HG03064 (cell line): ENCODE data around the gene NHS.
A peak's percentile ranks its signal among the peaks of the same experiment; 100 is the strongest.

Experiments
- ATAC-seq: cut with Tn5 transposase; IDR thresholded peaks from one replicate; pipeline ENCODE4 v1.9.1; 2021; ENCODE audit warnings: low read depth; ENCODE audit not compliant: unreplicated experiment

NHS gene

DNA sequence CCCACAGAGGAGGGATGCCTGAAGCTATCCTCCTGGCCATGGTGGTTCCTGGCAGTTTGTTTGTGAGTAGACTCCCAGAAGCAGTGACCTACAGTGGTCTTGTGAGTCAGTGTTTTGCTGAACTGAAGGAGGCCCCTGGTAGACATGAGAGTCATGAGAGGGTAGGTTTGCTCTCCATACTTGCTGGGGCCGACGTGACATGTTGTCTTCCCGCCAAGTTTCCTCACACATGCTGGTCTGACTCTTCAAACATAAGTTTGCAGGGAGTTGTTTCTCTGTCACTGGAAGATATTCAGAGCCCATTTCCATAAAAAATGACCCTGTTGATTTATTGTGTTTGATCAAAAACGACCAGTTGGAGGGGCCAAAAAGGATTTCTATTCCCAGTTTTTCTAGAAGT lies 231.2 kb downstream of the NHS start:
- ATAC-seq = no peak

DNA sequence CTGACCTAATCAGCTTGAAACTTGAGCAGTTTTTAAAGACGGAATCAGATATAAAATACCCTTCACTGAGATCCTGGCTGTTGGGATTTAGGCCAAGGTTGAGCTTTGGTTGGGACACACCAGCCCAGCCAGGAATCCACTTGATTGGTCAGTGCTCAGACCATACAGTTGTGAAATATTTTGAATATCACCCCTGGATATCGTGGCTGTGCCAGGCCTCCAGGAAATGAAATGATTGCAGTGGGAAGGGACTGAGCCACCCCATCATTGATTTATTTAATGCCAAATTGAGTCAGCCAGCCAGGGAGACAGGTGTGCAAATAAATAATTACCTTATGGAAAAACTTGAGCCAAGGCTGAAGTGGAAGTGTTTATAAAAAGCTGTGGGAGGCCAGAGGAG lies 233.9 kb downstream of the NHS start:
- ATAC-seq = no peak

DNA sequence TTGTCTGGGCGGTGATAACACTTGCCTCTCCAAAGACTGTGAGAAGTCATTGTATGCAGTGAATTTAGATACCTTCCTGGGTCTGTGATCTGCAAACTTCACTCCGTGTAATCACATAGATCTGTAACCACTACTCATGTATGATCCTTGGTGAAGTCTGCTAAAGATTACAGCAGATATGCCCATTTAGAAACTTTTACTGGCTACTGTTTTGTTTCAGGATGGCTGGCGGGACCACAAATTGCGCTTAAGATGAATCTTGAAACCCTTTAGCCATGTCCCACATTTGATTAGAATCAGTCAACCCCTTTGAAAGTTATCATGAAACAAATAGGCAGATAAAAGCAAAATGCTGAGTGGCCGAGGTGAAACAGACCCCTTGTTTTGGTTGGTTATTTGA lies 235.8 kb downstream of the NHS start:
- no peak for ATAC-seq

DNA sequence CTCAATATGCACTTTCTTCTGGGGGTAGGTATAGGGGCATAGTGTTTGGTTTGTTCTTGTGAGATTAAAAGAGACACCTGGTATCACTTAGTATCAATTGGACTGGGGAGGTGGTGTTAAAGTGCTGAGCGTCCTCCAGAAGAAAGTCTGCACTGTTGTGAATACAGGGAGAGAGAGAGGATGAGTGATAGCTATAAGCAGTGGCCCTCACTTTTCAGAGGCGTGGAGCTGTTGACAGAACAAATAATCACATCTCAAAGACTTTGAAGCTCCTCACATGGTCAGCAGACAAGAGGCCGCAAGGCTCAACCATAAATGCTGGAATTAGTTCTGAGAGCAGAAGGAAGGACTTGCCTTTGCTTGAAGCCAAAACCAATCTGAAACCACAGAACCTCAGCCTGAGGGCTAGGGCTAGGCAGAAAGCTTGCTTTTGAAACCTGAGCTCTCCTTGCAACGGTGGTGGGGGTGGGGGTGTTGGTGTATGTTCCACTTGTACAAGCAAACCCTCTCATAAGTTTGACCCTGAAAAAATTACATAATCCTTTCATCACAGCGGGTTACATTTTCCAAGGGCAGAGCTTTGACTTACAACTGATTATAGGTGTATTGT lies 239.1 kb downstream of the NHS start:
- ATAC-seq = no peak

DNA sequence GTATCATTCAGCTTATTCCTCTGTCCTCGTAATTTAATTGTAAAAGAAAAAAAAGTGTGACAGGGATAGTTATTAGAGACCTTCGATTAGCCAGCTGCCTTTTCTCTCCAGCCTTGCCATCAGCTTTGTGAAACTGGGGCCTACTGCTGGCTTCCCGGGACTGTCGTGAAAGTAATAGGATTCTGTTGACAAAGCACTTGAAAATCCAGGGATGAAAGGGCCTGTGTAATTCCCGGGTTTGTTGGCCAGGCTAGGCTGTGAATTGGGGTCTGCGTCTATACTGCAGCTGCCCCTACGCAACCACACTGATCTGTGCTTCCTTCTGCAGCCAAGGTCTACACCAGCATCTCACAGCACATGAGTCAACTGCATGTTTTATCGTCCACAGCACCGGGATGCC lies 241.9 kb downstream of the NHS start:
- no peak for ATAC-seq

DNA sequence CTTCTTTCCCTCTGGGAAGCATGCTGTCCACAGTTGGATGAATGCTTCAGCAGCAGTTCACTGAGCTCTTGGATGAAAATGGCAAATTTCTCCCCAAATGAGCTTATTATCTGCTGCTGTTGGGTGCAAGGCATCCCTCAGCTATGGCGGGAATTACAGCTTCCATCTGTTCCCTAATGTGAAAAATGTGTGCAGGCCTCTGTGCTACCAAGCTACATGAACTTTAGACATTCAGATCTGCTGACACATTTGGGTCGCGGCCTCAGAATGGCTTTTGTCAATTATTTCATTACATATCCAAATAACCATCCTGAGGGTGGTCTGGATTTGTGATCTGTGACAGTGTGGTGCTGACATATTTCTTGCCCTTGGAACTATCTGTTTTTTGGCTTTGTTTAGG lies 242.8 kb downstream of the NHS start:
- no peak for ATAC-seq

DNA sequence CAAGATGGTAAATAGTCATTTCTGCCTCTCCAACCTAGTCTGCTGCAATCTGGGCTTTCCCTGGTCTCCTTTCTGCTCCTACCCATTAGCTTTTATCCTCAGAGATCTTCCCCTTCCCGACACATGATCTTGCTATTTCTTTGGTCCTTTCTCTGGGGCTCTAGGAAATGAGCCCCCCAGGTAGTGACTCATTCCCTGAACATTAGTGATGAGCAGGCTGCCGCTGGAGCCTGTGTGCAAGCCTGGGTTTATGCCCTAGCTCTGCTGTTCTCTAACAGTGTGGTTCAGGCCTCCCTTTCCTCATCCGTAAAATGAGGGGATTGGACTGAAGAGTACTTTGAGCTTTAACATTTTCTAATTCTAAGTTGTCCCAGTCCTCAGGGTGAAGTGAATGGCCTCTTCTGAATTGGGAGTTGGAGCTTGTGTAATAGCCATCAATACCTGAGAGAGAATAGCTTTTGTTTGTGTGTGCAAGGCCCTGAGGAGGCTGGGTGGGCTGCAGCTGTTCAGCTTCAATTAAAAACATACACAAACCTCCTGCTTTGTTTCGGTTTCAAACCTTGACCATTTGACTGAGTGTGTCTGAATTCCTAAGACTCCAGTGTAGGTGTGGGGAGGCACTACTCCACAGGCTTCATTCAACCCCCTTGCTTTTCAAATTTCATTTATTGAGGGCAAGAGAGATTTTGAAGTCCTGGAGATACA lies 246.7 kb downstream of the NHS start:
- no peak for ATAC-seq

DNA sequence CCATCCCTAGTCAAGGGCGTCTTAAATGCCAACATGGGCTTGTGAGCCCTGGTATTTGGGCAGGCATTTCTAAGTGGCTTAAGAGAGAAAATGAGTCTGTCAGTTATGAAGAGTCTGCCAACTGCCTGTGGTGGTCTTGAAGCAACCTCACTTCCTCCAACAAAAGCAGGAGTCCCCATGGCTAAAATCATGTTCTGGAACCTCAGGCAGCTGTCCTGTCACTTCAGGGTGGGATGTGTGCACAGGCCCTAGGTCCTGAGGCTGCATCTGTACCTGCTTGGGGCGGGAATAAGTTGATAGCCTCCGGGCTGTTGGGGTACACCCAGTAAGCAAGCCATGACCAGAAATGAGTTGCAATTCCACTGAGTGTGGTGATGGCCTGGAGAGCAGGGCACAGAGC lies 247.3 kb downstream of the NHS start:
- no peak for ATAC-seq

DNA sequence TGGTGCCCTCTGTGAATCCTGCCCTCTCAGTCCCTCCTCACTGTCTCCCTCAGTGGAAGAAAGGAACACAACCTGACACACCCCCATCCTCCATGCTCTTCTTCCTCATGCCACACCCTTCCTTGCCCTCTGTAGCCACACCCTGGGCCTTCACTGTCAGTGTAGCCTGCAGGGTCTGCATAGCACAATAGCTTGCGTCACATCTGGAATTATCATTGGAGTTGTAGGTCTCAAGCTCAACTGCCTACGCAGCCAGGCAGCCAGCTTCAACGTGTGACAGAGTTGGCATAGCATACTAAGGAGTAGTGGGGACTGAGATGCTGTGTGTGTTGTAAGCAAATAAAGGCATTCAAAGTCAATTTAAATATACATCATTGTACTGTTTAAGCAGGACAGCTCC lies 248.8 kb downstream of the NHS start:
- no peak for ATAC-seq

DNA sequence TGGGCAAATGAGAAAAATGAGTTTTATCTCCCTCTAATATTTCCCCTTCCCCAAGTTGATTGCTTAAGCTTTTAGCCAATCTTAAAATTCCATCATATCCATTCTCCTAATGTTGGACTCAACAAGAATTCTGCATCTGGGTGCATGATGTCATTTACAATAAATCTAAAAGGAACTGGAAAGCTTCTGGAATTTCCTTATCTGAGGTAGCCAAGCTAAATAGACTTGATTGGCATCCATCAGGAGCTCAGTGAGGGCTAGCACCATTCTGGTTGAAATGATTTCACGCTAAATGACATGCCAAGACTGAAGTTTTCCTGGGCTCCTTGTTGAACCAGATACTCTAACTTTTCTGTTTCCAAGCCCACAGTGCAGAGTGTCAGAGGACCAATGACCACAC lies 252.0 kb downstream of the NHS start:
- no peak for ATAC-seq

DNA sequence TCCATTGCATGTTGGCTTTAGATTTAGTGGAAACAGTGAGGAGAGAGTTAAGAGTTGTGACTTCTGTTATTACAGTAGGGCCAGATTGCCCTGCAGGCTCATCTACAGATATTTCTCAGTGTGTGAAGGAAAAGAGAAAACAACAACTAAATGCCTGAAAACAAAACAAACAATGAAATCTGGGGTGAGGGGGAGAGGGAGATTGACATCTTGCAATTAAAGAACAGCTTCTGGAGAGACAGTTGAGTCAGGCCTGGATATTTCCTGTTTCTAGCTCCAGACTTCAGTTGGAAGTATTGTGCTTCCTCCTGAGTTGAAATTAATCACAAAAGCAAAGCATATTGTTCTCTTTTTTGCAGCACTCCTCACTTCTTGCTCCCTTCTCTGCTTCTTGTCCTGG lies 254.0 kb downstream of the NHS start:
- ATAC-seq = no peak

DNA sequence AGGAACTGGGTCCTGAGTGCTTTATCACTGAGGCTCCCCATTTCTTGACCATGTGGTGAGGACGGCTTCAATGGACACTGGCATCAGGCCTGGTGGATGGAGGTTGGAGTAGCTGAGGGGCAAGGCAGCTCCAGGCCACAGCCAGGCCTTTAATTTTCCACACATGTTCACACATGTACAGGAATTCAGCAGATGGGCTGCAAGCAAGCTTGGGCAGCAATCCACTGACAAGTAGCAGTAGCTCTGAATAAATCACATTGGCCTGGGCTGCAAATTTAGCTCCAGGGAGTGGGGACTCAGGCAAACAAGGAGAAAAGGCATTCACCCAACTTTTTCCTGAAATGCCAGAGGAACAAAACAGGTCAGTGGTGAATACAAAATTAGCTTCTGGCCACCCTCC lies 254.5 kb downstream of the NHS start:
- no peak for ATAC-seq

DNA sequence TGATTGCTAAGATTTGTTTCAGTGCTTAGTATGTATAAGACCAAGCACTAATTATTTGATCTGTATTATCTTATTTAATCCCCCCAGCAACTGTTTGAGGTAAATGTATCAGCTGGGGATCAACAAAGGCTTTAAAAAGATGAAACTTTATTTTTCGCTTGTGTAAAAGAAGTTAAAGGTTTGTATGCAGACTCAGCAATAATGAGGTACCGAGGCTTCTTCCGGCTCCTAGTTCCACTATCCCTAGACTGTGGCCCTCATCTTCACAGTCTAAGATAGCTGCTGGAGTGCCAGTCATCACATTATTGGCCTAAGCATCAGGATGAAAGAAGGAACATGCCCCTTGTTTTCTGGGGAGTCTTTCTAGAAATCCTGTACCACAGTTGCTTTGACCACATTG lies 256.6 kb downstream of the NHS start:
- no peak for ATAC-seq

DNA sequence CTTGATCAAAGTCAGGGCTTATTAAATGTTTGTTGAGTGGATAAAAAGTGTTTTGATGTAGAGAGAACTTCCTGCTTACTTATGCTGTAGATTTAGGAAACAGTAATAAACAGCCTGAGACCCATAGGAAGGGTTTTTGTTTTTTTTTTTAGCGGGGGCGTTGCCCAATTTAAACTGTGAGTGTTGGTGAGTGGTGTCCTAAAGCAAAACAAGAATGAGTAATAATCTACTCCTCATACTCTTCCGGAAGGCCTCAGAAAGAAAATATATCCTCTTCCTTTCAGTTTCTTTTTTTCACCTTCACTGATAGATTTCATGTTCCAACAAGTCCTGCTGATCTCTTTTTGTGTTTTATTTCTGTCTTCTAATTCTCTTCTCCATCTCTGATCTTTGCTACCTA lies 257.9 kb downstream of the NHS start:
- ATAC-seq = peak; percentile 77

DNA sequence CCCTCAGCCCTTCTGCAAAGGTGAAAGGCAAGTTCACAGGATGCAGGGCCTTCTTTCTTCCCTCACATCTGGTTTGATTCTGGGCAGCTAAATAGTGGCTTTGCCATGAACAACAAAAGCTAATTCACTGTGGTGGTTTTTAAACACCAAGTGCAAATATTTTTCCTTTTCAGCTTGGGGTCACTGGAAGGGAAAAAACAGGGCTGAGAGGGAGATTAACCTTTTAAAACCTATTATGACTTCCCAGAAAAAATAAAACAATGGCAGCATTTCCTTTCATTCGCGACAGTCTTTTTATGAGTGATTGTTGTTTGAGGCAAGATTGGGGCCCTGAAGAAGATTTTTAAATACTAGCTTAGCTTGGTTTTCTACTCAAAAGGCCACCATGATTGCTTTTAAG lies 258.5 kb downstream of the NHS start:
- ATAC-seq = no peak

DNA sequence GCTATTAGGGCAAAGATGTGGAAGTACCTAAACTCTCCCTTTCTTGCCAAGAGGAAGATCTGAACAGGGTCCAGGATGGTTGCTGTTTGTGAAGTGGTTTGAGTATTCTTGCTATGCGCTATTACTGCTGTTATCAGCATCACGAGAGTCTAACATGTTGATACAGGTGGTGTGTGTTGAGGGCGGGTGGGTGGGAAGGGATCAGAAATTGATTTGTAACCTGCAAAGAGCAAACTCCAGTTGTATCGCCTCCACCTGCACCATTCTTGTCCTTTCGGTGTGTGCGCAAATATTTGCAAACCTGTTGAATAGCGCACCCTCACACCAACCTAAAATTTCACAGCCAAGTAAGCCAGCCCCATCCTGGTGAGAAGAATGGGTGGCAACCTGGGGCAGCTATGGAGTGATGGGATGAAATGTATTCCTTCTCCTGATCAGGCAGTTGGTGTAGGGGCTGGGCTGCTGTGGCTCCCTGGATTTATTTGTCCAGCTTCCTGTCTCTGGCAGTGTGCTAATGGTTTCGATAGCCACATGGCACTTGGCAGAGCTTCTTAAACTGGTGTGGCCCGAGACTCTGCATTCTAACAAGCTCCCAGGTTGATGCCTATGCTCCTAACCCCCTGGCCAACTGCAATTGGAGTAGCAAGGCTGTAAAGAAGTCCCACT lies 259.7 kb downstream of the NHS start:
- ATAC-seq = no peak

DNA sequence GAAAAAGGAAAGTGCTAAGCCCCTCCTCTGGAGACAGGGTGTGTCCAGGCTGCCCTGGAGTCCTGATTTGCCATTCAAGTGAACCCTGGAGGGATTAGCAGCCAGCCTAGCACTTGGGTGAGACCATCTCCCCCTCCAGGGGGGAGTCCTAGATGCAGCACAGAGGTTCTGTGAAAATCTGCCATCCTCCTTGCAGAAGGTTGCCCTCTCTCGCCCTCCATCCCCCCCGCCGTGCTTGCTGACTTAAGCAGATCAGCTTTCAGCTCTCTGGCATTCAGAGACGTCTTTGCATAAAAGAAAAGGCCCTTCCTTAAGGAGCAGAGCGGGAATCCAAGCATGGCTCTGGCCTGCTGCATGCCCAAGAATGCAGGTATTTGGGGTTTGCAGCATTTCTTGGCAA lies 260.2 kb downstream of the NHS start:
- no peak for ATAC-seq

DNA sequence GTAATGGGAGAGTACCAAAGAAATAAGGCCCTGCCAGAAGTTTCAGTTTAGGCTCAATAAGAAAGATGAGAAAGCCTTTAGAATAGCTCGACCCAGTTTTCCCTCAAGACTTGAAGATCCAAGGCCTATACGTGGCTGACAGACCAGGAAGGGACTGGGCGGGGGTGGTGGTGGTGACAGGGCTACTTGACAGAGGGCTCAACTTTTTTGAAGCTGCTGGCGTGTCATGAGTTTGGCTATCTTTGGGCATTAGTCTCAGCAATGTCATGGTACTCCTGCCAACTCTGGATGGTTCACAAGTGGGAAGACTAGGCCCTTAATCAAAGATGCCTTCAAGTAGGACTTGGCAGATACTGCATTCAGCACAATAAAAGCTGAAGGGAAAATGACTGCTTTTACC lies 262.2 kb downstream of the NHS start:
- no peak for ATAC-seq

DNA sequence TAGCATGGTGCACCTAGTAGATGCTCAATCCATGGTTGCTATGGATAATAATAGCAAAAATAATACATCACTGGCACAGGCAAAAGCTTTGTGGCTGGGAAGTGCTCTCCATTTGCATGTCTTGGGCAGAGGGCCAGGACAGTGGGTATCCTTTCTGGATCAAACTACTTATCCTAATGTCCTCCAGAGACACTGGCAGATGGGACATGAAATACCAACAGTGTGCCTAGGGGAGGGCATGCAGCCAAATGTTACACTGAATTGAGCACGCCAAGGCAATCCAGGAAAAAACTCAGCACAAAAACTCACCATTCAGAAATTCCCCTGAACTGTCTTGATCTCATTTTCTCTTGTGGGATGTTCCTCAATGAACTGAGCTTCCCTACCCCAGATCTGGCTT lies 263.7 kb downstream of the NHS start:
- ATAC-seq = no peak

DNA sequence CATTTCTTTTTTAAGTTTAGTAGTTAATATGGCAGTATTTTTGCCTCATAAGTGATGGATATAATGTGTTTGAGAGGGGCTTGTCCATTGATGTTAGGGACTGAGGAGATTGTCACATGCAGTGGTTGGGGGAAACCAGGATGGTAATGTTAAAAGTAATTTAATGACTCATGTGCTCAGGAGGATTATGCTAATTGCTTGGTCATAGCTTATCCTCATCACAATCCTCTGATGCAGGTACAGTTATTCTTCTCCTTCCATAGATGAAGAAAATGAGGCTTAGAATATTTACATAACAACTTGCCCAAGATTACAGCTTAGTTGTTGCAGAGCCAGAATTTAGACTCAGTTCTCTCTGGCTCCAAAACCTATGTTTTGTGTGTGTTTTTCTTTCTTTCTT lies 267.9 kb downstream of the NHS start:
- ATAC-seq = no peak

DNA sequence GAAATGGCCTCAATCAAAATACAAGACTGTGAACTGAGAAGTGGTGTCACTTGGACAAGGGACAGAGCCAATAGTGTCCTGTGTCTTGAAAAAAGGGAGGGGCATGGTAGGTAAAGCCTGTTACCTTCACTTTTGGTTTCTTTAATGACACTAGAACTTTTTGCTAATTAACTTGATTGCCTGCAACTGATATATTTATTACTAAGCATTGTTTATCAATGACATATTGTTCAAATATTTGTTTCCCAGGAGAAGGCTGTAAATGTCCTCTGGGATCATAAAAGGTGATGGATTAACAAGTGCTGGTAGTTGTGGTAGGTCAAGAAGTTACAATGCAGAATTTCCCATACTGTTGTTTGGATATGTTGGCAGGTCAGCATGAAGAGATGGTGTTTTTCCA lies 268.5 kb downstream of the NHS start:
- no peak for ATAC-seq

DNA sequence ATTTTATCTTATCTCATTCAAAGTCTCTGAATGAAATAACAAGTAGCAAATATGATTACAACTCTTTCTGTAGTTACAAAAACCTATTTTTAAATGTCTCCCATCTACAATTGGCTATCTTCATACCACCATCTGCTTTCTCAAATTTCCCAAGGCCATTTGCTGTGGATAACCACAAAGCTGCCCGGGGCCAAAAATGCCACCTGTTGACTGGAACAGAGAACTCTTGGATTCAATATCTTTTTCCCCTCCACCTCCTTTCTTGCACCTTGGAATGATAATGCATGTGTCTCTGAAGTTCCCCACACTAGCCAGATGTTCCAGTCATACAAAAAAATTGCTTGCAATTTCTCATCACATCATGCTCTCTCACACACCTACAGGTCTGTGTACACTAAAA lies 269.0 kb downstream of the NHS start:
- no peak for ATAC-seq
